GM18502 (cell line): ENCODE data around the gene CATSPERB.
"Not testable (repeated sequence)": the region's sequence is repeated elsewhere in the genome, so short reads cannot be mapped to it uniquely, and the experiment has no call there.

ENCODE experiments used
- ATAC-seq: cut with Tn5 transposase; IDR thresholded peaks from one replicate; pipeline ENCODE4 v1.9.1; 2021; ENCODE audit warnings: mild to moderate bottlenecking; ENCODE audit not compliant: unreplicated experiment, poor library complexity

The CATSPERB gene

DNA sequence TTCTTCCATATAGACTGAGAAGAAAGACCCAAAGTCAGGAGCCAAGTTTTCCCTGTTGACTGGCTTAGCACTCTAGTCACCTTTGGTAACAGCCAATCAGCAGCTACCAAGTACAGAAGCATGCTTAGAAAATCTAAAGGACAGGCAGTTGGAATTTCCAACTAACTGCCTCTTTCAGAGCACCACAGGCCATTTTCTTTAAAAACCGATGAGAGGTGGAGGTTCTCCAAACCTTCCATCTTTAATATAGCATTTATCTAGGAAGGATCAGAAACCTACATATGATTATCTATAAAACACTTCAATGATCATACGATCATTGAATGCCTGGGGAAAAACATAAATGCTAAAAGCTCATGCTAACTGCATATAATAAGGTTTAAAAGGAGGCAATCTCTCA is at the start of gene CATSPERB:
CATSPERB (minus strand) TSS at position 101 of the 400 bp plus-strand sequence. CDS start 2,607 bp downstream, outside the sequence.
- ATAC-seq: no peak

DNA sequence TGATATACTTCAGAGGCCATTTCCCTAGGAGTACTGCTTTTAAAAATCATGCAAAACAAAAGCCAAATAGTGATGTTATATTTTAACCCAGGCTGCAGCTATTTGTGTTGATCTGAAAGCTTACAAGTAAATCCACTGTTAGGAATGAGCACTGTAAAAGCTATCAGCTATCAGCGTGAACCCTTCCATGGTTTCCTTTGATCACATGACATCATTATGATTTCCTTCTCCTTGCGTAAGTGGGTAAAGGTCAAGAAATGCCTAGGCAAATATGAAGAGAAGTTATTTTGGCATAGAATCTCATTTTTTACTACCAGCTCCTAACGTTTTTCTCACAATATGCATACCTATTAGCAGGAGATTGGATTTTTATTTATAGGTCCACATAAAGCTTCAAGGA is 48.6 kb upstream of the CATSPERB start:
- no peak for ATAC-seq

GRCh38 chr14:91778217-91778616 is 46.3 kb upstream of the CATSPERB start:
- no peak for ATAC-seq

GRCh38 chr14:91774140-91775096 is 42.5 kb upstream of the CATSPERB start:
- no peak for ATAC-seq

DNA sequence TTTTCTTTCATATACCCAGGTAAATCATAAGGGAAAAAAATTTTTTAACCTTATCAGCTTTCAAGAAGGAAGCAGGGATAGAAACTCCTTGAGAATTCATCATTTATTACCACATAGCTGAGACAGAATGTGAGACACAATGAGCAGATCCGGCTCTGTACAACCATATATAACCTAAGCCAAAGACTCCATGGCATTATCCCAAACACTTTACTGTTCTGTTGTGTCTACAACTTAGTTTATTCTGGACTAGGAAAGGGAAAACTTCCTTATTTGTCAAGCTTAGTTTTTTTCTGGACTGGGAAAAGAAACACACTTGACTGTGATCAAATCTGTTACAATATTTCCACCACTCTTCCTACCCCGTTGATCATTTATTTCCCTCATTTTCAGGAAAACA is 38.3 kb upstream of the CATSPERB start:
- ATAC-seq: no peak

GRCh38 chr14:91755570-91756295 is 23.8 kb upstream of the CATSPERB start:
- no peak for ATAC-seq

DNA sequence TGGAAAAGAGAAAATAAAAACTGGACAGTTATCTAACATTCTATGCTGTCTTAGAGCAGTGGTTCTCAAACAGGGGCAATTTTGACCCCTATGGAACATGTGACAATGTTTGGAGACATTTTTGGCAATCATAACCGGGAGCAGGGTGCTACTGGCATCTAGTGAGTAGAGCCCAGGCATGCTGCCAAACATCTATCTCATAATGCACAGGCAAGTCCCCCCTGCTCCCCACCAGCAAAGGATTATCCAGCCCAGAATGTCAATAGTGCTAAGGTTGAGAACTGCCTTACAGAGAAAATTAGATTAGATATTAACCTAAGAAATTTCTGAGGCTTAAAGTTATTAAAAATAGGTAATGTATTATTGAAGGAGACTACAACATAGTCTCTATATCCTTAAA is 22.9 kb upstream of the CATSPERB start:
- no peak for ATAC-seq

- no peak for ATAC-seq
Measured at GRCh38 chr14:91754185-91754584, 22.3 kb upstream of the CATSPERB start.

GRCh38 chr14:91753501-91754128 is 21.7 kb upstream of the CATSPERB start:
- no peak for ATAC-seq

DNA sequence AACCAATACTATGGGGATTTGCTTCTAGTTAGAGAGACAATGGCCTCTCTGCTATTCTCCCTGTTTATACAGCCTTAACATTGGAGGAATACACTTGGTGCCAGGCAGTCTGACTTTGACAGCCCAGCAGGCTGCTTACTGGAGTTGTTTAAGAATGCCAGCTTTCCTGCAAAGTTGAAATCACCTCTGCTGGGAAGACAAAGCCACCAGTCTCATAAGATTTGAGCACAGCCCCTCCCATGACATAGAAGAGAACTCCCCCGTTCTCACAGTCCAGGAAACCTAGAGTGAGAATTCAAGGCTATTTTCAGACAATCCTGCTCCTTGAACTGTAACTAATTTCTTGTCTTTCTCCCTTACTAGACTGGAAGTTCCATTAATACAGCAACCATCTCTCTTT is 21.1 kb upstream of the CATSPERB start:
- no peak for ATAC-seq

DNA sequence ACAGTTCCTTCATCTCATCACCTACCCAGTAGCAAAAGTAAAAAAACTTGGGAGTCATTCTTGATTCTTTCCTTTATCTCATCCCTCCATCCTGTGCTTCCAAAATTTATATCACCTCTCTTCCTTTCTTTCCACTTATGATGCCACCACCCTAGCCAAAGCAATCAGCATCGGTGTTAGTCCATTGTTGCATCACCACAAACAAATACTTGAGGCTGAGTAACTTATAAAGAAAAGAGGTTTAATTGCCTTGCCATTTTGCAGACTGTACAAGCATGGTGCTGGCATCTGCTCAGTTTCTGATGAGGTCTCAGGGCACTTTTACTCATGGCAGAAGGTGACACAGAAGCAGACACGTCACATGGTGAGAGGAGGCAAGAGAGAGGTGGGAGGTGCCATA is 19.8 kb upstream of the CATSPERB start:
- no peak for ATAC-seq

GRCh38 chr14:91750634-91751198 is 18.8 kb upstream of the CATSPERB start:
- ATAC-seq: no peak

GRCh38 chr14:91749868-91750267 is 18.0 kb upstream of the CATSPERB start:
- no peak for ATAC-seq

GRCh38 chr14:91748049-91748448 is 16.2 kb upstream of the CATSPERB start:
- no peak for ATAC-seq

GRCh38 chr14:91745344-91745743 is 13.5 kb upstream of the CATSPERB start:
- ATAC-seq: no peak

- no peak for ATAC-seq
Measured at GRCh38 chr14:91744068-91744480, 12.2 kb upstream of the CATSPERB start.

GRCh38 chr14:91743305-91743653 is 11.4 kb upstream of the CATSPERB start:
- ATAC-seq: no peak

DNA sequence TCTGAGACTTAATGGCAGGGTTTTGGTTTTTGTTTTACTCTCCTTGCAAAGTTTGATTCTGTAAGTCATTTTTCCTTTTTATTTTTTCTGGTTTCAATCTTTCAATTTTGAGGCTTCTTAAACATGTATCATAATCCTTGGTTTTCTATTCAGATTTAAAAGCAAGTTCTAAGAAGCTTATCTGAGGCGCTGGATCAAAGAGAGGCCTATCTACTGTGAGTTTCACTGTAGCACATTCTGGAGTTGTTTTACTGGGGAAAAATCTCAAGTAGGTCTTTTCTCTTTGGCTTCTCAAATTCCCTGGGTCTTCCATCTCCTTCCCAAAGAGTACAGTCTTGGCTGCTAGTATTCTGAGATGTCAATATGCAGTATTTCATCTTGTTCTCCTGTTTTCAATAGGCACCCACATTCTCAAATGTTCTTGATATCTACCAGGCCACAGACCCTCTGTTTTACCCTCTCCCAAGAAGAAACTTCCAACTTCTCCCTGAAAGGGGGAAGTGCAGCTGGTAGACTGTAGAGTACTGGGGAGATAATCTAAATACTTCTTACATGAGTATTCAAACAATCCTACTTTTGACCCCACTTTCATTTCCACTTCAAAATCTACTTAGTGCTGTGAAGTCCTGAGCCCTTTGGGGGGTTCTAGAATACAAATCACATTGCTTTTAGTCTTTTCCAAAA is 10.9 kb upstream of the CATSPERB start:
- ATAC-seq: no peak

GRCh38 chr14:91739867-91740266 is 8.0 kb upstream of the CATSPERB start:
- not testable (repeated sequence) for ATAC-seq

DNA sequence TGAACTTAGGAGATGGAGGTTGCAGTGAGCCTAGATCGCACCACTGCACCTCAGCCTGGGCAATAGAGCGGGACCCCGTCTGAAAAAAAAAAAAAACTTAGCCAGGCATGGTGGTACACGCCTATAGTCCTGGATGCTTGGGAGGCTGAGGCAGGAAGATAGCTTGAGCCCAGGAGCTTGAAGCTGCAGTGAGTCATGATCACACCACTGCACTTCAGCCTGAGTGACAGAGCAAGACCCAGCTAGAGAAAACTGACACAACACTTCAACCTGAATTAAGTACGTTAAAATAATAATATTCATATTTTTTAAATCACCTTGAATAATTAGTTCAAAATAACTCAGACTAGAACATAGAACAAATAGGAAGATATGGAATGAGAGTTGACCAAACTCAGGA is 5.7 kb upstream of the CATSPERB start:
- ATAC-seq: no peak
